Measurements from ENCODE around the gene KIT. TPM values are rescaled to one million over a fixed set of nuclear protein-coding genes. Genes with fewer than 3 reads are reported as not detected.
A peak's percentile ranks its signal among the peaks of the same experiment; 100 is the strongest.

Gene KIT
- total and polyA plus RNA-seq, 8 donors, result 9.6 to 88.2 (median 72.2) TPM

- no peak for DNase-seq
- ATAC-seq, result peak; percentile 68
- no peak for TF ChIP-seq CTCF (IDR thresholded peaks at IDR 0.05)
These were observed 125.8 kb downstream of the KIT start for GRCh38 chr4:54783402-54784110.

GRCh38 chr4:54784161-54784671 is 126.5 kb downstream of the KIT start:
- ATAC-seq, result peak; percentile 72
- peaks cover 12% of the 10 kb centered on the region in 2 donors for H3K4me1 ChIP-seq
- TF ChIP-seq CTCF (IDR thresholded peaks at IDR 0.05), result no peak
- no peaks in the 10 kb centered on the region for H3K9me3 ChIP-seq
- peak overlapping the region; percentile 47 to 53 for H3K27ac ChIP-seq
- no peaks in the 10 kb centered on the region for H3K27me3 ChIP-seq
- DNase-seq, result peak in 3 of 4 donors; percentile 71 to 96 (median 93)
- H3K36me3 ChIP-seq, result no peaks in the 10 kb centered on the region
- no peak overlapping the region for H3K4me3 ChIP-seq
- intact Hi-C loops (cut with DNase I), result no loop called here

More at GRCh38 chr4:54783402-54784110, 125.8 kb downstream of the KIT start:
- peaks cover 12% of the 10 kb centered on the region in 2 donors for H3K4me1 ChIP-seq
- H3K4me3 ChIP-seq, result no peak overlapping the region
- no peaks in the 10 kb centered on the region for H3K27me3 ChIP-seq
- H3K9me3 ChIP-seq, result no peaks in the 10 kb centered on the region
- peak overlapping the region; percentile 47 to 53 for H3K27ac ChIP-seq
- intact Hi-C loops (cut with DNase I), result no loop called here
- H3K36me3 ChIP-seq, result no peaks in the 10 kb centered on the region
